ENCODE measurements around the gene ZNF296. TPM values are rescaled to one million over a fixed set of nuclear protein-coding genes. Genes with fewer than 3 reads are reported as not detected.
"Not testable (repeated sequence)": the region's sequence is repeated elsewhere in the genome, so short reads cannot be mapped to it uniquely, and the experiment has no call there.

ZNF296 gene
- total RNA-seq, 1 experiment from 2014 or later = 9.2 TPM

- H3K4me1 ChIP-seq (ENCODE audit: control insufficient read depth in 1 of 2, insufficient read depth in 2 of 2, low read length in 2 of 2); DNase-seq (ENCODE audit: low read depth, low spot score); intact Hi-C loops (cut with micrococcal nuclease); H3K9me2 ChIP-seq (ENCODE audit: insufficient read depth); H3K27me3 ChIP-seq (ENCODE audit: insufficient read depth, low read length); ATAC-seq; H3K9ac ChIP-seq (ENCODE audit: low read length); H2AFZ ChIP-seq (ENCODE audit: low read depth, low read length, poor library complexity, severe bottlenecking); H3K9me3 ChIP-seq (ENCODE audit: control insufficient read depth in 1 of 2, insufficient read depth in 1 of 2, low read depth in 1 of 2, low read length in 2 of 2); CTCF ChIA-PET; H3K36me3 ChIP-seq (ENCODE audit: control insufficient read depth in 1 of 2, insufficient read depth in 2 of 2, low read length in 2 of 2); H3K4me2 ChIP-seq (ENCODE audit: low read length); H3K4me3 ChIP-seq (replicated peaks in 1 of 2; ENCODE audit: low read depth in 1 of 2, low read length in 2 of 2); BruUV-seq (replicated peaks); POLR2A ChIA-PET; H3K27ac ChIP-seq (ENCODE audit: low read depth, low read length); RAD21 ChIA-PET (ENCODE audit: low non-redundant PET in 1 of 2, low total read pairs in 2 of 2, uncharacterized antibody in 2 of 2, unreplicated experiment in 2 of 2); H4K20me1 ChIP-seq (ENCODE audit: insufficient read depth): not testable (repeated sequence)
- H3K79me2 ChIP-seq (ENCODE audit: insufficient read depth, low read length) = peaks cover 78% of the 10 kb centered on the region
These were observed 42.5 kb upstream of the ZNF296 start for GRCh38 chr19:45118591-45119355.

- ChIA-PET RAD21 (ENCODE audit: low non-redundant PET in 1 of 2, low total read pairs in 2 of 2, uncharacterized antibody in 2 of 2, unreplicated experiment in 2 of 2) (no interaction called here), POLR2A (no interaction called here), CTCF (no interaction called here)
- intact Hi-C loops (cut with micrococcal nuclease) = no loop called here
- Histone ChIP-seq H3K9me3 (ENCODE audit: control insufficient read depth in 1 of 2, insufficient read depth in 1 of 2, low read depth in 1 of 2, low read length in 2 of 2) (no peaks in the 10 kb centered on the region), H3K79me2 (ENCODE audit: insufficient read depth, low read length) (peaks cover 79% of the 10 kb centered on the region), H3K4me3 (replicated peaks in 1 of 2; ENCODE audit: low read depth in 1 of 2, low read length in 2 of 2) (no peak overlapping the region), H3K4me2 (ENCODE audit: low read length) (no peak overlapping the region), H2AFZ (ENCODE audit: low read depth, low read length, poor library complexity, severe bottlenecking) (no peak overlapping the region), H4K20me1 (ENCODE audit: insufficient read depth) (no peaks in the 10 kb centered on the region), H3K9ac (ENCODE audit: low read length) (no peak overlapping the region), H3K27me3 (ENCODE audit: insufficient read depth, low read length) (no peaks in the 10 kb centered on the region), H3K9me2 (ENCODE audit: insufficient read depth) (no peaks in the 10 kb centered on the region), H3K27ac (ENCODE audit: low read depth, low read length) (no peak overlapping the region), H3K36me3 (ENCODE audit: control insufficient read depth in 1 of 2, insufficient read depth in 2 of 2, low read length in 2 of 2) (no peaks in the 10 kb centered on the region), H3K4me1 (ENCODE audit: control insufficient read depth in 1 of 2, insufficient read depth in 2 of 2, low read length in 2 of 2) (peaks cover 4 to 9% of the 10 kb centered on the region in 2 experiments; a peak in 3 of 4 replicates)
- BruUV-seq (replicated peaks) = no TSS peak
- DNase-seq (ENCODE audit: low read depth, low spot score) (no peak), ATAC-seq (no peak)
- TF ChIP-seq ATF3 (IDR thresholded peaks at IDR 0.05) (no peak), JUND (IDR thresholded peaks at IDR 0.05) (no peak), SRF (IDR thresholded peaks at IDR 0.05; ENCODE audit: low read depth) (no peak), ZFX (IDR thresholded peaks at IDR 0.05) (no peak), FOSL1 (IDR thresholded peaks at IDR 0.05; ENCODE audit: low read depth) (no peak), POLR2A (IDR thresholded peaks at IDR 0.05; ENCODE audit: borderline replicate concordance, extremely low read depth, insufficient read depth, insufficient read length) (no peak), POLR2AphosphoS5 (IDR thresholded peaks at IDR 0.05; ENCODE audit: low read depth, low read length) (no peak), SIN3A (IDR thresholded peaks at IDR 0.05; ENCODE audit: low read depth) (no peak), SP1 (IDR thresholded peaks at IDR 0.05; ENCODE audit: low read depth) (no peak), EZH2 (IDR thresholded peaks at IDR 0.05) (no peak), TCF7L2 (IDR thresholded peaks at IDR 0.05; ENCODE audit: borderline replicate concordance, extremely low read depth, insufficient read depth, insufficient read length) (no peak), CBX3 (IDR thresholded peaks at IDR 0.05; ENCODE audit: low read depth) (no peak), YY1 (IDR thresholded peaks at IDR 0.05; ENCODE audit: extremely low read depth, insufficient replicate concordance, low read depth, low read length) (no peak), REST (IDR thresholded peaks at IDR 0.05; ENCODE audit: low read depth) (no peak), RAD21 (IDR thresholded peaks at IDR 0.05; ENCODE audit: low read depth) (no peak), MAX (IDR thresholded peaks at IDR 0.05) (no peak), ELF1 (IDR thresholded peaks at IDR 0.05; ENCODE audit: borderline replicate concordance, low read depth) (no peak)
These were observed 41.8 kb upstream of the ZNF296 start for GRCh38 chr19:45118106-45118505.

Data from HCT116 (cell line).